Ecto neural progenitor cell (in vitro differentiated cells): ENCODE data around the gene TMEM175.
"Not testable (repeated sequence)": the region's sequence is repeated elsewhere in the genome, so short reads cannot be mapped to it uniquely, and the experiment has no call there.

Source experiments
- DNase-seq: peaks from one replicate; pipeline ENCODE4 v3.0.0-alpha.2; 2018; ENCODE audit warnings: low spot score

The TMEM175 gene

DNA sequence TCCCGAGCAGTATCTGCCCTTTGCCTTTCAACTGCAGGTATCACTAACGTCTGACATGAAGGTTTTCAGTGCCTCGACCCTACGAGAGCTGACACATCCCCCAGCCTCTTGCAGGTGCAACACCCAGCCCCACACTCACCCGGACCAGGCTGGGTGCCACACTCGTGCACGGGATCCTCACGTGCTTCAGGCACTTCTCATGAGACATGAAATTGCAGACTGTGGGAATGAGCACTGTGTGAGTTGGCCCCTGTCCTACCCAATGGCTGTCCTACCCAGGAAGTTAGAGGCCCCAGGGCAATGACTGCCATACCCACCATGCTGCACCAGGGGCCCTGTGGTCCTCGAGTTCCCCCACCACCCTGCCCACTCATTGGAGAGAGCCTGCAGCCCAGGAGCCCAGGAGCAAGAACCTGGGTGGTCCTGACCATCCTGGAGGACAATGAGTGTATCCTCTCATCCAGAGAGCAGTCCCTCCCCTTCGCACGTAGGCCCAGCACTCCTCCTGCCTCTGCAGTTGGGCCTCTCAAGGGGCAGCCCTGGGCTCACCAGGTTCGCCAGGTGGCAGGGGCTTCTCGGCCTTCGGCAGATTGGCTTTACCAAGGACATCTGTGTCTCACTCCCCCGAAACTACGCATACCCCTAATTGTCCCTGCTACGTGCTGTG is 38.7 kb downstream of the TMEM175 start:
- no peak for DNase-seq

- no peak for DNase-seq
These were observed 39.6 kb downstream of the TMEM175 start for GRCh38 chr4:971666-972500.

GRCh38 chr4:972651-973424 is 40.6 kb downstream of the TMEM175 start:
- DNase-seq: peak; percentile 63

DNA sequence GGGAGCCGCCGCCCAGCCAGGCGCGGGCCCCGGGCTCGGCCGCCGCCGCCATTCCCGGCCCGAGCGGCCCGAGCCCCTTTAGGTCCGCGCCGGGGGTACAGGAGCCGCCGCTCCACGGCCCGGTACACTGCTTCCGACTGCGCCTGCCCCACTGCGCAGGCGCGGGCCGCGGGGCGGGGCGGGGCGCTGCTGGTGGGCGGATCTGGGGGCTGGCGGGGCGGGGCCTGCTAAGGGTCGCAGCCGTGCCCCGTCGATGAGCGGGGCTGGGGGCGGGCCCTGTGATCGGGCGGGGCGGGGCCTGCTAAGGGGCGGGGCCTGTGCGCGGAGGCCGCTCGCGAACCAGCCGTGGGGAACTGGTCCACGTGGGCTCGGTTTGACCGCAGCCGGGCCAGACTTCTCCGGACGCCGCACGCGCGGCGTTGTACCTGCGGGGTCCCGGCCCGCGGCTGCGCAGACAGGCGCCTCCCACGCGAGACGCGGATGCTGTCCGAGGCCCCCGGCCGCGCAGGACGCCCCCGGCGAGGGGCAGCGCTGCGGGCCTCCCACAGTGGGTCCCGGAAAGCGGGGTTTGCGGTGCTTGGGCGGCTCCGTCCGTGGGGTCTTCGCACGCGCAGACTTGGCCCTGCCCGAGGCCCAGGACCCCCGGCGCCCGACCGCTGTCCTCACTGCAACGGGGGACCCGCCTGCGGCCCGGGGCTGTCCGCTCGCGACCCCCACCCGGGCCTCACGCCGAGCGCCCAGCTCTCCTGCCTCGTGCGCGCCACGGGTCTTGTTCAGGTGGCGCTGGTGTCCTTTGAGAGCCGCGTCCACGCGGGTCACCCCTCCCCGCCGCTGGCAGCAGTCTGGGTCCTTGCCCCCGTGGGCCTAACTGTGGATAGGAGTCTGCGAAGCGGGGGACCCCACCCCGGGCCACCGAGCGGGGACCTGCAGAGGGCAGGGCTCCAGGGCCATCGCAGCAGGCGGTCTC is 41.5 kb downstream of the TMEM175 start, which contains the start of gene DGKQ:
TSS of gene DGKQ (minus strand) at position 139 of the 967 bp plus-strand sequence. CDS start at position 52, 87 bp downstream.
- peak; percentile 91 for DNase-seq

DNA sequence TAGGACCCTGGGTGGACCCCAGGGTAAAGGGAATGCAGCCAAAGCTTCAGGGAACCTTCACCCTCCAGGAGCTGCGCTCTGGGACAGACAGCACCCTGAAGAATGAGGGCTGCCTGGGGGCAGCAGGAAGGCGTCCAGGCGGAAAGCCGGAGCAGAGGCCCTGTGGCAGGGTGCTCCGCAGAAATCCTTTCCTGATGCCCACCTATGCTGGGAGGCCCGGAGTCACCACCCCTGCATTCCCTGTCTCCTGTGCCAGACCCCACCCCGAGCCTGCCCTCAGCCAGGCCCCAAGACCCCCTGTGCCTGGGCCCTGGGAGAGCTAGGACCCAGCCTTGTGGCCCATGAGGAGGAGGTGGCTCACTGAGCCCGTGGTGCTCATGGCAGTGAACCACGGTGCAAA is 42.4 kb downstream of the TMEM175 start:
- DNase-seq: no peak

DNA sequence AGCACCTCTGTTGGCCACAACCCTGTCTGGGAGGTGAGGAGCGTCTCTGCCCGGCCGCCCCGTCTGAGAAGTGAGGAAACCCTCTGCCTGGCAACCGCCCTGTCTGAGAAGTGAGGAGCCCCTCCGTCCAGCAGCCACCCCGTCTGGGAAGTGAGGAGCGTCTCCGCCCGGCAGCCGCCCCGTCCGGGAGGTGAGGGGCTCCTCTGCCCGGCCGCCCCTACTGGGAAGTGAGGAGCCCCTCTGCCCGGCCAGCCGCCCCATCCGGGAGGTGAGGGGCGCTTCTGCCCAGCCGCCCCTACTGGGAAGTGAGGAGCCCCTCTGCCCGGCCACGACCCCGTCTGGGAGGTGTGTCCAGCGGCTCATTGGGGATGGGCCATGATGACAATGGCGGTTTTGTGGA is 43.8 kb downstream of the TMEM175 start:
- not testable (repeated sequence) for DNase-seq

GRCh38 chr4:978957-979701 is 46.9 kb downstream of the TMEM175 start:
- DNase-seq: no peak

DNA sequence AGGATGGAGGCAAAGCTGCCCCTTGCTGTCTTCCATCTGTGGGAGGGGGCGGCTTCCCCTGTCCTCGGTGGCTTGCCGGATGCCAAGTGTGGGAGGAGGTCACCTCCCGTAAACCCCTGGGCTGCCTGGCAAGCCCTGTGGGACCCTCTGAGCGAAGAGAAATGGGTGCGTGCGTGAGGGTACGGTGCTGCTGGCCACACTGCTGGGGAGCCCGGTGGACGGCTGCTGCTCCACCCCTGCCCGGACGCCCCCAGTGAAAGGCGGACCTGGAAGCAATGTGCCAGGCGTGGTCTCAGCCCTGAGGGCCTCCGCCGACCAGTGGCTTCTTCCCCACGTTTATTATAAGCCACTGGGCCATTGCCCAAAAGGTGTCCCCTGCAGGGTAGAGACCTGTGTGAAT is 50.0 kb downstream of the TMEM175 start:
- DNase-seq: no peak

GRCh38 chr4:982814-983213 is 50.6 kb downstream of the TMEM175 start:
- no peak for DNase-seq

GRCh38 chr4:984336-985054 is 52.2 kb downstream of the TMEM175 start:
- DNase-seq: no peak

DNA sequence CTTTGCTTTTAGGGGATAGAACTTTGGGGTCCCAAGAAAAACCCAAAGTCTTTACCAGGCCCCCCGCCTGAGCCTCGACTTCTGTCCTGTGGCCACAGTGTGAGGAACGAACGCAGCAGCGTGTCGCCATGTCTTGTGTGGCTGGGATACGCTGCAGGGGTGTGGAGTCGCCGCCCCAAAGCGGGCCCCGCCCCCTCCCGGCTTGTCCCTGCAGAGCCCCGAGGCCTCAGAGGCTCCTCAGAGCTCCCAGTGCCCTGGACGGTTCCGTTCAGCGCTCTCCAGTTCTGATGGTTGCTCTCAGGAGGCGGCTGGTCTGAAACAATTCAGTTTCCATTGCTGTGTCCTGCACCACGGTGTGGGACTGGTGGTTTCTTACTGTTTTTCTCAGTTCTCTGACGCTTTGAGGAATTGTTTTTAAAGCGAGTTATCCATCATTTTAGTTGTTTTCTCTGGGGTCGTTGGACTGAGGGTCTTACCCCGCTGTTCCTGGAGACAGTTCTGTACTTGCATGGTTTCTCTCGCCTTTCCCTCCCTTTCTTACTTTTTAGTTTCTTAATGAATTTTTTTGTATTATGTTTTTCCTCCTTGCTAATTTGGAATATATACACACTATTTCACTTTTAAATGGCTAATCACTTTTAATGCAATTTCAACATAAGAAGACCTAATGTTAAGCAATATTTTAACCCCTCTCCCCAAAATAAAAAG is 53.0 kb downstream of the TMEM175 start:
- peak; percentile 75 for DNase-seq

DNA sequence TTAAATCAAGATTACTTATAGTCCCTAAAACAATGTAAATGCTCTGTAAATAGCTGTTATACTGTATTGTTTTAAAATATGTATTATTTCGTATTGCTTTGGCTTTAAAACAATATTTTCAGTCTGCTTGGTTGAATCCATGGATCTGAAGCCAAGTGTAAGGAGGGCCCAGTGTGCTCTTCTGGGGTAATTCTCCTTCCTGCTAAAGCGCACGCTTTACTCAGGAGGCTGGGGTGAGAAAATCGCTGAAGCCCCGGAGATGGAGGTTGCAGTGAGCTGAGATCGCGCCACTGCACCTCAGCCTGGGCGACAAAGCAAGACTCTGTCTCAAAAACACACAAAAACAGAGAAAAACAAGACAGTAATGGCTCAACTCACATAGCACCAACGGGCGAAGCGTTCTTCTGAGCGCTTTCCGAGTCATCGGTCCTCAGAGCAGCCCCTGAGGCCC is 54.2 kb downstream of the TMEM175 start:
- no peak for DNase-seq

DNA sequence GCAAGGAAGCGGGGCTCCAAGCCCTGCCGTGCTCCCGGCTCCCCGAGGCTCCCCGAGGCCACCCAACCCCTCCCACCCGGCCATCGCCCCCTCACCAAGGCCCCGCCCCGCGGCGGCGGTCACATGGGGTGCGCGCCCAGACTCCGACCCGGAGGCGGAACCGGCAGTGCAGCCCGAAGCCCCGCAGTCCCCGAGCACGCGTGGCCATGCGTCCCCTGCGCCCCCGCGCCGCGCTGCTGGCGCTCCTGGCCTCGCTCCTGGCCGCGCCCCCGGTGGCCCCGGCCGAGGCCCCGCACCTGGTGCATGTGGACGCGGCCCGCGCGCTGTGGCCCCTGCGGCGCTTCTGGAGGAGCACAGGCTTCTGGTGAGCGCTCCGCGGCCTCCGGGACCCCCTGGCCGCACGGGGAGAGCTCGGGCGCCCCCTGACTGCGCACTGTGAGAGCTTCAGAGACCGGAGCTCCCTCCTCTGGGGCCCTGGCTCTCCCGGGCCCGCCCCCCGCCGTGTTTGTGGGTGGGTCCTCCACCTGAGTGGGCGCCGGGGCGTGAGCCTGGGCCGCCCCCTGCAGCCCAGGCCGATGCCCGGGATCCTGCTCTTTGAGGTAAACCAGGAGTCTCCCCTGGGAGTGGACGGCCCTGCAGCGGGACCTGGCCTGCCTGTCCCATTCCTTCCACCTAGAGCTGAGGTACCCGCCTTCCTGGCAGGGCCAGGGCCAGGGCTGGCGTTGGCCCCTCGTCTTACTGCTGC is 54.8 kb downstream of the TMEM175 start, which contains the start of gene IDUA:
TSS of gene IDUA (plus strand) at position 166 of the 745 bp plus-strand sequence. CDS start at position 207, 41 bp downstream.
- peak; percentile 77 for DNase-seq

- no peak for DNase-seq
These were observed 55.6 kb downstream of the TMEM175 start for GRCh38 chr4:987624-988513.

DNA sequence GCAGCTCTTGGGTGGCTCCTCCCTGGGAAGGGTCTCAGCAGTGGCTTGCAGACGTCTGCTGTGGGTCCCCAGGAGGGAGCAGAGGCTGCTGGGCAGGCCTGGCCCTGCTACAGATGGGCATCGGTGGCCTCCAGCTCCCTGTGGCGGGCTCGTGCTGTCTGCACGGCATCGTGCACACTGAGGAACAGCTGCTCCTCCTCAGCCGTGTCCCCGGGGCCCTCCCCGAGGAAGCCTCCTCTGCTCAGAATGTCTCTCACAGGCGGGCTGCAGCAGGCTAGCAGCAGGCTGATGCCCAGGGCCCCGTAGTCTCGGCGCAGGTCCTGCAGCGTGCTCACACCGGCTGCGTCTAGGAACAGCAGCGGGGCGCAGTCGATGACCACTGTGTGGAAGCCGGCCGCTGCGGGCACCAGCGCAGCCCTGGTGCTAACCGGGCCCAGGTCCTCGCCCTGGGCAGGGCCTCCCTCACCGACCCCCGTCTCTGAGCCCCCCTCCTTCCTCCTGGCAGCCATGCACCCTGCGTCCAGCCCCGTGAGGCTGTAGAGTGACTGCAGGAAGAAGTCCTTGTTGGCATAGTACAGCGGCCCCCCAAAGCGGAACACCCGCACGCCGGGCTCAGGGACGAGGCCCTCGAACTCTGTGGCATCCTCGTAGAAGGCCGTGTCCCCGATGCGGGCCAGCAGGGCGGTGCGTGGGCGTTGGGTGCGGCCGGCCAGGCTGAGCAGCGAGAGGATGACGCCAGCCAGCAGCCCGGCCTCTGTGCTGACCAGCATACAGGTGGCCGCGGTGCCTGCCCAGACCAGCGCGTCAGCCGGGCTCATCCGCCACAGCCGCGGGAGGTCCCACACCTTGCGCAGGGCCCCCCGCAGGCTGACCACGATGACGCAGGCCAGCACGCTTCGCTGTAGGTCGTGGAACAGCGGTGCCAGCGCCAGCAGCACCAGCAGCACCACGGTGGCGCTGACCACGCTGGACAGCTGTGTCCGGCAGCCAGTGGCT is 56.8 kb downstream of the TMEM175 start:
- no peak for DNase-seq
